Caco-2 (cell line): ENCODE data around the gene OMP. TPM values are rescaled to one million over a fixed set of nuclear protein-coding genes. Genes with fewer than 3 reads are reported as not detected.

Experiments
- BruUV-seq: library from RNA; stranded (reverse); fragments of 400-500 nt; replicated peaks from 2 replicates; lab custom pipeline; 2021; lab: Mats Ljungman, UMichigan
- CTCF ChIA-PET: fragments of 300-600 bp; sonication (Branson Sonifier 250); formaldehyde crosslinking; loops from one replicate; lab custom pipeline; 2022; ENCODE audit warnings: antibody characterized with exemption; lab: Charles Lee
- POLR2A ChIA-PET: fragments of 300-600 bp; sonication (Branson Sonifier 250); formaldehyde crosslinking; loops from one replicate; lab custom pipeline; 2022; ENCODE audit warnings: antibody characterized with exemption; lab: Charles Lee
- DNase-seq, 2 experiments: peaks; one replicate each; pipeline versions ENCODE4 v3.0.0 to v3.0.0-alpha.2; 2020 to 2022
- H3K27me3 ChIP-seq: replicated peaks from 2 replicates; pipeline ENCODE4 v1.6.0; 2011; ENCODE audit warnings: low read length; ENCODE audit not compliant: control insufficient read depth, insufficient read depth
- H3K36me3 ChIP-seq: 2 replicates; pipeline ENCODE4 v1.5.1; 2011; ENCODE audit warnings: low read length; ENCODE audit not compliant: control insufficient read depth, insufficient read depth
- H3K4me1 ChIP-seq: fragments of 250-450 bp; sonication (Bioruptor Pico); 2 replicates; pipeline ENCODE4 v1.5.1; 2020; ENCODE audit warnings: mild to moderate bottlenecking
- H3K4me3 ChIP-seq: 2 replicates; pipeline ENCODE4 v1.5.1; 2011; ENCODE audit warnings: low read depth, mild to moderate bottlenecking, control low read depth, low read length
- H3K9me3 ChIP-seq: fragments of 250-450 bp; sonication (Bioruptor Pico); 2 replicates; pipeline ENCODE4 v1.5.1; 2020; ENCODE audit warnings: mild to moderate bottlenecking, moderate library complexity
- H3K27ac Mint-ChIP-seq: one replicate; pipeline ENCODE4 v1.8.0; 2022; ENCODE audit warnings: mixed read lengths; ENCODE audit not compliant: unreplicated experiment
- H3K27me3 Mint-ChIP-seq: one replicate; pipeline ENCODE4 v1.8.0; 2022; ENCODE audit warnings: mixed read lengths; ENCODE audit not compliant: insufficient read depth, unreplicated experiment
- H3K36me3 Mint-ChIP-seq: one replicate; pipeline ENCODE4 v1.8.0; 2022; ENCODE audit warnings: mild to moderate bottlenecking, mixed read lengths; ENCODE audit not compliant: insufficient read depth, unreplicated experiment
- H3K4me1 Mint-ChIP-seq: one replicate; pipeline ENCODE4 v1.8.0; 2022; ENCODE audit warnings: low read depth, mixed read lengths; ENCODE audit not compliant: unreplicated experiment
- H3K4me3 Mint-ChIP-seq: one replicate; pipeline ENCODE4 v1.8.0; 2022; ENCODE audit warnings: mild to moderate bottlenecking, moderate library complexity, mixed read lengths; ENCODE audit not compliant: unreplicated experiment
- H3K9me3 Mint-ChIP-seq: one replicate; pipeline ENCODE4 v1.8.0; 2022; ENCODE audit warnings: mixed read lengths; ENCODE audit not compliant: unreplicated experiment
- CTCF ChIP-seq, 2 experiments: fragments of 200-600 bp in 1 of 2; IDR thresholded peaks; 1 replicate in 1 of 2; 2 replicates in 1 of 2; pipeline versions ENCODE4 v1.5.1 to v1.8.0; 2011 to 2022; ENCODE audit warnings: antibody characterized with exemption in 1 of 2, control low read depth in 1 of 2, inconsistent platforms in 1 of 2, low read depth in 1 of 2, low read length in 1 of 2, mild to moderate bottlenecking in 1 of 2, moderate library complexity in 1 of 2; ENCODE audit not compliant: insufficient read depth in 1 of 2, severe bottlenecking in 1 of 2, unreplicated experiment in 1 of 2
- intact Hi-C: fragments of 100-400 bp; cut with micrococcal nuclease; formaldehyde crosslinking; loops from one replicate; pipeline ENCODE4 v1.10.0; 2022; ENCODE audit not compliant: unreplicated experiment
- total RNA-seq: library from RNA; stranded (reverse); gene quantifications from 2 replicates; pipeline ENCODE4 v1.2.3, GENCODE V29; 2022

Gene OMP
- total RNA-seq, 1 experiment from 2014 or later = 0.70 TPM

GRCh38 chr11:77090373-77091111, 12.1 kb upstream of the OMP start:
- H3K9me3 ChIP-seq = no peaks in the 10 kb centered on the region
- ChIA-PET CTCF (interaction anchor here (0.6 to 4.6 kb wide), 41 partner anchors 8 to 369 kb away, joined by 3 to 380 read pairs (median 6); partner anchors contain the start of genes B3GNT6, CAPN5 and MYO7A), POLR2A (interaction anchor here (0.6 to 1.3 kb wide), 4 partner anchors 24 to 356 kb away, joined by 3 to 4 read pairs (median 4); partner anchors contain the start of gene CAPN5)
- no TSS peak for BruUV-seq
- no peak for DNase-seq
- Mint-ChIP-seq H3K27ac (peak overlapping the region; percentile 39), H3K4me1 (peaks cover 21% of the 10 kb centered on the region), H3K9me3 (no peaks in the 10 kb centered on the region), H3K27me3 (no peaks in the 10 kb centered on the region), H3K36me3 (no peaks in the 10 kb centered on the region), H3K4me3 (no peak overlapping the region)
- H3K4me3 ChIP-seq = no peak overlapping the region
- H3K27me3 ChIP-seq = no peaks in the 10 kb centered on the region
- no peaks in the 10 kb centered on the region for H3K36me3 ChIP-seq
- peaks cover 24% of the 10 kb centered on the region for H3K4me1 ChIP-seq
- intact Hi-C loops = loop anchor here (1.0 to 5.0 kb wide), 7 partner anchors 14 to 358 kb away; partner anchors contain the start of gene CAPN5
- no peak for TF ChIP-seq CTCF (IDR thresholded peaks at IDR 0.05; ENCODE audit: insufficient read depth in 1 of 2, low read depth in 1 of 2, low read length in 1 of 2, severe bottlenecking in 1 of 2, unreplicated experiment in 1 of 2)

- Mint-ChIP-seq H3K36me3 (peaks cover under 1% of the 10 kb centered on the region), H3K27ac (peak overlapping the region; percentile 39), H3K4me1 (peaks cover 21% of the 10 kb centered on the region), H3K9me3 (no peaks in the 10 kb centered on the region), H3K27me3 (no peaks in the 10 kb centered on the region), H3K4me3 (no peak overlapping the region)
- Histone ChIP-seq H3K4me1 (peaks cover 24% of the 10 kb centered on the region), H3K4me3 (no peak overlapping the region), H3K27me3 (no peaks in the 10 kb centered on the region), H3K36me3 (no peaks in the 10 kb centered on the region), H3K9me3 (no peaks in the 10 kb centered on the region)
- ChIA-PET POLR2A (interaction anchor here (0.6 to 1.3 kb wide), 6 partner anchors 25 to 357 kb away, joined by 3 to 8 read pairs (median 4); partner anchors contain the start of gene CAPN5), CTCF (interaction anchor here (0.5 to 4.6 kb wide), 49 partner anchors 9 to 454 kb away, joined by 3 to 380 read pairs (median 5); partner anchors contain the start of genes B3GNT6, CAPN5 and MYO7A)
- TF ChIP-seq CTCF (IDR thresholded peaks at IDR 0.05; ENCODE audit: insufficient read depth in 1 of 2, low read depth in 1 of 2, low read length in 1 of 2, severe bottlenecking in 1 of 2, unreplicated experiment in 1 of 2) = peak; percentile 99 to 100
- intact Hi-C loops = loop anchor here (1.0 to 5.0 kb wide), 7 partner anchors 13 to 359 kb away; partner anchors contain the start of gene CAPN5
- DNase-seq = peak; percentile 90 to 95
- no TSS peak for BruUV-seq
These were observed 11.3 kb upstream of the OMP start for GRCh38 chr11:77091146-77091940.

GRCh38 chr11:77092382-77092781, 10.3 kb upstream of the OMP start:
- H3K9me3 Mint-ChIP-seq = no peaks in the 10 kb centered on the region
- Histone ChIP-seq H3K4me3 (no peak overlapping the region), H3K27me3 (no peaks in the 10 kb centered on the region), H3K9me3 (no peaks in the 10 kb centered on the region), H3K36me3 (no peaks in the 10 kb centered on the region; the same call in 1 of the 2 replicates), H3K4me1 (peaks cover 14% of the 10 kb centered on the region)
- intact Hi-C loops = loop anchor here (5.0 kb wide), 1 partner anchor 360 kb away; no protein-coding TSS in a partner anchor
- H3K4me1 Mint-ChIP-seq = peaks cover 15% of the 10 kb centered on the region
- peaks cover 7% of the 10 kb centered on the region for H3K36me3 Mint-ChIP-seq
- H3K27me3 Mint-ChIP-seq = no peaks in the 10 kb centered on the region
- no peak overlapping the region for H3K27ac Mint-ChIP-seq
- ChIA-PET POLR2A (no interaction called here), CTCF (interaction anchor here (1.2 to 4.6 kb wide), 10 partner anchors 10 to 322 kb away, joined by 3 to 380 read pairs (median 12); partner anchors contain the start of gene CAPN5)
- no peak for TF ChIP-seq CTCF (IDR thresholded peaks at IDR 0.05; ENCODE audit: insufficient read depth in 1 of 2, low read depth in 1 of 2, low read length in 1 of 2, severe bottlenecking in 1 of 2, unreplicated experiment in 1 of 2)
- no TSS peak for BruUV-seq
- no peak overlapping the region for H3K4me3 Mint-ChIP-seq
- DNase-seq = no peak
